GM19395 (cell line): ENCODE results near the gene NDE1.
"Not testable (repeated sequence)": the region's sequence is repeated elsewhere in the genome, so short reads cannot be mapped to it uniquely, and the experiment has no call there.

ENCODE experiments used
- ATAC-seq: cut with Tn5 transposase; IDR thresholded peaks from one replicate; pipeline ENCODE4 v1.9.1; 2021; ENCODE audit warnings: mild to moderate bottlenecking, moderate library complexity; ENCODE audit not compliant: unreplicated experiment

NDE1 gene

DNA sequence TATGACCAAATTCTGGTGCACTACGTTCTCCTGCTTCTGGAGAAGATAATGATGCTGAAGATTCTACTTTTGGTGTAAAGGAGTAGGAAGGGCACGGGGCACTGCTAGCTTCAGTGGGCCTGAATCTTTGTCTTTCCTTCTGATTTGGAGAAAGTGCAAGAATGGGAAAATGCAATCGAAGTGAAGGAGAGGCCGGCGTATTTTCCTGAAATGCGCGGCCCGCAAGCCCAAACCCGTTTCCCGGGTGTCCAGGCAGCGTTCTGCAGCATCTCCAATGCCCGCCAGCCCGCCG is 372 bp upstream of the NDE1 start:
- no peak for ATAC-seq

DNA sequence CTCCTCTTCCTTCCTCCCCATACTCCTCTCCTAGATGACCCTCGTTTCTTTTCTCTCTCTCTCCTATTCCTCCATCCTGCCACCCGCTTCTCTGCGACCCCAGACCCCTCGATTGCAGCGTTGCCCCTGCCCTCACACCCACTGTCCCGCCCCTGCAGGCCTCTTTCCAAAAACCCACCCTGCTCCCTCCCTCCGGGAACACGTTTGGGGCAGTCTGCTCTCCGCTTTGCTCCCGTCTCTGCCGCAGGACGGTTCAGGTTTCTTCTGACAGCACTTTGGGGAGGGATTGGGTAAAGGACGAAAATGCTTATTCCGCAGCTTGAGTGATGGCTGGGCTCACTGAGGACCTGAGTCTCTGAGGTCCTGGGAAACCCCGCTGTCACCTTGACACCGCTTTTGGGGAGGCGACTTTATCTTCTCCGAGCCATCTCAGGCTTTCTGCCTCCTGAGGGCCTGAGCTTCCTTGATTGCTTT is 690 bp downstream of the NDE1 start:
- ATAC-seq: peak; percentile 48

GRCh38 chr16:15652293-15653001 is 2.4 kb downstream of the NDE1 start:
- no peak for ATAC-seq

DNA sequence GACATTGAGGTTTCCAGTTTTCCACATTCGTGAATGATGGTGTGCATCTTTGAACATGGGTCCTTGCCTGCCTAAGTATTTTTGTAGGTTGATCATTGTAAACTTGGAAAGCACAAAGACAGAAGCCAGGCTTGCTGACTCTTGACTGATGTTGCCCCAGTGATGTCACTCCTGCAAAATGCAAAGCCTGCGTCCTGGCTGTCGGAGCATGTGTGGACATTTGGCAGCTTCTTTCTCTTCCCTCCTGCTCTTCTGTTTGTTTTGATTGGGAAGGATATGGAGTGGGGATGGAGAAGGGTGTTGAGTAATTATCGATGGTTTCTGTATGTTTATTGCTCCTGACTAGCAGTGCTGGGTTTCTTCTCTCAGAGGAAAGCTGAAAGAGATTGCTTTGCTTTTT is 3.2 kb downstream of the NDE1 start:
- no peak for ATAC-seq

- ATAC-seq: no peak
These were observed 4.5 kb downstream of the NDE1 start for GRCh38 chr16:15654591-15654990.

DNA sequence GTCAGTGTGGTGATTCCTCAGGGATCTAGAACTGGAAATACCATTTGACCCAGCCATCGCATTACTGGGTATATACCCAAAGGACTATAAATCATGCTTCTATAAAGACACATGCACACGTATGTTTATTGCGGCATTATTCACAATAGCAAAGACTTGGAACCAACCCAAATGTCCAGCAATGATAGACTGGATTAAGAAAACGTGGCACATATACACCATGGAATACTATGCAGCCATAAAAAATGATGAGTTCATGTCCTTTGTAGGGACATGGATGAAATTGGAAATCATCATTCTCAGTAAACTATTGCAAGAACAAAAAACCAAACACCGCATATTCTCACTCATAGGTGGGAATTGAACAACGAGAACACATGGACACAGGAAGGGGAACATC is 5.5 kb downstream of the NDE1 start:
- not testable (repeated sequence) for ATAC-seq

DNA sequence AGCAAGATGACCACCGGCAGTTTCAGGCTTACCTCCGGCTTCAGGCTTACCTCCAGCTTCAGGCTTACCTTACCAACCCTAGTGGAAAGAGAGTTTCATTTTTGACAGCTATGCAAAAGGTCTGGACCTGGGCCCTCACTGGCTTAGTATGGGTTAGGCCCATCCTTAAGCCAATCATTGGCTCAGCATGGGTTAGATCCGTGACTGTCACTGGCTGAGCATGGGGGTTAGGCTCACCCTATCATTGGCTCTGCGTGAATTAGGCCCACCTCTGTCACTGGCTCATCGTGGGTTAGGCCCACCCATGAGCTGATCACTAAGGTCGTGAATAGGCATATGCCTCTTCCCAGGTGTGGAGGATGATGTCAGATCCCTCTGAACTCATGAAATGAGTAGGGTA is 8.1 kb downstream of the NDE1 start:
- ATAC-seq: no peak

- ATAC-seq: no peak
These were observed 8.5 kb downstream of the NDE1 start for GRCh38 chr16:15658556-15658955.

- no peak for ATAC-seq
These were observed 10.2 kb downstream of the NDE1 start for GRCh38 chr16:15660203-15660601.

DNA sequence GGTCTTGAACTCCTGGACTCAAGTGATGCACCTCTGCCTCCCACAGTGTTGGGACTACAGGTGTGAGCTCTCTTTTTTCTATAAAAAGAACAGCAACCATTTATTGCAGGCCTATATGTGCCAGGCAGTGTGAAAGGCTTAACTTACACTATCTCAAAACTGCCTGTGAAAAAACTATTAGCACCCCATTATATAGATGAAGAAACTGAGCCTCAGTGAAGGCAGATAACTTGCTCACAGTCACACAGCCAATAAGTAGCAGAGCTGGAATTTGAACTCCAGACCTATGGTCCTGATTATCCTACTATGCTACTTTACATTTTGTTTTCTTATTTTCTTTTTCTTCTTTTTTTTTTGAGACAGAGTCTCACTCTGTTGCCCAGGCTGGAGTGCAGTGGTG is 15.1 kb downstream of the NDE1 start:
- ATAC-seq: no peak

DNA sequence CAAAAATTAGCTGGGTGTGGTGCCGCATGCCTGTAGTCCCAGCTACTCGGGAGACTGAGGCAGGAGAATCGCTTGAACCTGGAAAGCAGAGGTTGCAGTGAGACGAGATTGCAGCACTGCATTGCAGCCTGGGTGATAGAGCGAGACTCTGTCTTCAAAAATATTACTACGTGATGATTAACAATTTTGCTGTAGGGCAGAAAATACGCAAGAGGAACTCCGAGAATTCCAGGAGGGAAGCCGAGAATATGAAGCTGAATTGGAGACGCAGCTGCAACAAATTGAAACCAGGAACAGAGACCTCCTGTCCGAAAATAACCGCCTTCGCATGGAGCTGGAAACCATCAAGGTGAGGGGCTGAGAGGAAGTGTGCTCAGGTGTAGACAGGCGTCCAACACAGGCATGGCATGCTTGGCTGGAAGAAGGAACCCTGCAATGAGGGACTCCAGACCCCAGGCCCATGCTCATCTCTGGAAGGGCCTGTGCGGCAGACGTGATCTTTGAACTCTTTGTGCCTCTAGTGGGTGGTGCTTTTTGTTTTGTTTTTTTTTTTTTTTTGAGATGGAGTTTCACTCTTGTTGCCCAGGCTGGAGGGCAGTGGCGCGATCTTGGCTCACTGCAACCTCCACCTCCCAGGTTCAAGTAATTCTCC is 17.2 kb downstream of the NDE1 start:
- no peak for ATAC-seq

DNA sequence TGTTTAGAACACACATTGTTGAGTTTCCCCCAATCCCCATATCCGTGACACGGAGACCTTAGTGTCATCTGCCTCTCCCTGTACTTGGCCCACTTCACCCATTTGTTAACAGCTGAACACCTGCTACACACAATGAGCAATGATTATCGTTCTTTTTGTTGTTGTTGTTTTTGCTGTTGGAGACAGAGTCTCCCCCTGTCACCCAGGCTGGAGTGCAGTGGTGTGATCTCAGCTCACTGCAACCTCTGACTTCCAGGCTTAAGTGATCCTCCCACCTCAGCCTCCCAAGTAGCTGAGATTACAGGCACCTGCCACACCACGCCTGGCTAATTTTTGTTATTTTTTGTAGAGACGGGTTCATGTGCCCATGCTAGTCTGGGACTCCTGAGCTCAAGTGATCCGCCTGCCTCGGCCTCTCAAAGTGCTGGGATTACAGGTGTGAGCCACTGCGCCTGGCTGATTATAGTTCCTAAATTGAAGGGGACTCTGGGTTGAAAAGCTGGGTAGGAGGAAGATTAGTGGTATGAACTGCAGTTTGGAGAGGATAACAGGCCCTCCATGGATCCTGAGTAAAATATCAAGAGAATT is 21.6 kb downstream of the NDE1 start:
- no peak for ATAC-seq

- not testable (repeated sequence) for ATAC-seq
These were observed 22.1 kb downstream of the NDE1 start for GRCh38 chr16:15672127-15672513.

DNA sequence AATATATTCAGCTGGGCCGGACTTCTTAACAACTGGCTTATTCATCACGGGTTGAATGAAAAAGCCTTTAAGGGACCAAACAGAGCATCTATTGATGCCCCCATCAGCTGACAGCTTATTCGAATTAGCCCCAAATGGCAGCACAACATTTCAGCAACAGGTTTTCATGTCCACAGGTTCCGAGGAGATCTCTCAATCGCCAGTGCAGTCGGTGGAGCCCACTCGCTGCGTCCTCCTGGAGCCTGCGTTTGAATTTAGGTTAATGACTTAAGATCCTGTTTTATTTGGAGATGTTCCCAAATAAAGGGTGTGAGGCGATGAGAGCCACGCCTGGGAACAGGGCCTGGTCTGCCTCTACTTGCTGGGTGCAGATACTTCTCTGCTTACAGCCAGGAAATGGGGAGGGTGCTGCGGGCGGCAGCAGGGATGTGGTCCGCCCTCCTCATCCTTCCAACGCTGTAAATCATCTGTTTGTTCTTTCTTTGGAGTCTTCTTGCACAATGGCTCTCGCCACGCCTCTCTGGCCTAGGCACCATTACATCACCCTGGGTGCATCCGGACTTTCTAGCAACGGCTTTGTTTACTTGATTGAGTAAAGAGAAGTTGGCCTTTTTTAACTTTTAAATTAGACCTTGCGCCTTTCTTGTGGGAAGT is 22.6 kb downstream of the NDE1 start:
- no peak for ATAC-seq

DNA sequence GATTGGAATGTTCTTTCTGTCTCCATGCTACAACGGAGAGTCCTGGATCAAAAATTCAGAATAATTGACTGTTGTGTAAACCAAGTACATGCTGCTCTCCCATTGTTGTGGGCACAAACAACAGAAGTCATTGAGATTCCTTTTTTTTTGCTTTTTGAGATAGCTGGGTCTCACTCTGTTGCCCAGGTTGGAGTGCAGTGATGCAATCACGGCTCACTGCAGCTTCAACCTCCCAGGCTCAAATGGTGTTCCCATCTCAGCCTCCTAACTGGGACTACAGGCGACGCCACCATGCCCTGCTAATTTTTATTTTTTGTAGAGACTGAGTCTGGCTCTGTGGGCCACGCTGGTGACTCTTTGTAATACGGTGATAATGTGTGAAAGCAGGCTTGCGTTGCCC is 24.5 kb downstream of the NDE1 start:
- ATAC-seq: no peak

GRCh38 chr16:15676506-15676905 is 26.5 kb downstream of the NDE1 start:
- no peak for ATAC-seq

GRCh38 chr16:15677447-15677846 is 27.4 kb downstream of the NDE1 start:
- ATAC-seq: no peak

- ATAC-seq: no peak
These were observed 32.1 kb downstream of the NDE1 start for GRCh38 chr16:15682105-15682570.

DNA sequence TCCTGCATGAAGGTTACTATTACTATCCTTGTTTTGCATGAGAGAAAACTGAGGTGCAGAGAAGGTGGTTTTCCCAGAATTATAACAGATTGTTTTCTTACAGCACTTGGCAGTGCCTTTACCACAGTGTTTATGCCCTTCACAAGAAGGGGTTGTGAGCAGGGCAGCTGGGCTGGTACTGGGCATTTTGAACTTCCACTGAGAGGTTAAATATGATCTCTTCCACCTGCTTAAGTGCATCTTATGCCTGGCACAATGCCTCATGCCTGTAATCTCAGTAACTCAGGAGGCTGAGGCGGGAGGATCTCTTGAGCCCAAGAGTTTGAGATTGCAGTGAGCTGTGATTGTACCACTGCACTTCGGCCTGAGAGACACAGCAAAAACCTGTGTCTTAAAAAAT is 36.2 kb downstream of the NDE1 start:
- ATAC-seq: no peak

- ATAC-seq: no peak
These were observed 39.2 kb downstream of the NDE1 start for GRCh38 chr16:15689290-15689689.

- no peak for ATAC-seq
These were observed 40.3 kb downstream of the NDE1 start for GRCh38 chr16:15690296-15690695.

GRCh38 chr16:15691046-15691445 is 41.0 kb downstream of the NDE1 start:
- ATAC-seq: no peak
